ENCODE data around the gene ELMO1.

- TF ChIP-seq CTCF (IDR thresholded peaks at IDR 0.05) (no peak), POLR2A (IDR thresholded peaks at IDR 0.05) (no peak)
Measured at GRCh38 chr7:37392673-37393017, 56.0 kb downstream of the ELMO1 start.

All from ovary (tissue), 3 donors.